ENCODE measurements around the gene VWA5B2.

The VWA5B2 gene

DNA sequence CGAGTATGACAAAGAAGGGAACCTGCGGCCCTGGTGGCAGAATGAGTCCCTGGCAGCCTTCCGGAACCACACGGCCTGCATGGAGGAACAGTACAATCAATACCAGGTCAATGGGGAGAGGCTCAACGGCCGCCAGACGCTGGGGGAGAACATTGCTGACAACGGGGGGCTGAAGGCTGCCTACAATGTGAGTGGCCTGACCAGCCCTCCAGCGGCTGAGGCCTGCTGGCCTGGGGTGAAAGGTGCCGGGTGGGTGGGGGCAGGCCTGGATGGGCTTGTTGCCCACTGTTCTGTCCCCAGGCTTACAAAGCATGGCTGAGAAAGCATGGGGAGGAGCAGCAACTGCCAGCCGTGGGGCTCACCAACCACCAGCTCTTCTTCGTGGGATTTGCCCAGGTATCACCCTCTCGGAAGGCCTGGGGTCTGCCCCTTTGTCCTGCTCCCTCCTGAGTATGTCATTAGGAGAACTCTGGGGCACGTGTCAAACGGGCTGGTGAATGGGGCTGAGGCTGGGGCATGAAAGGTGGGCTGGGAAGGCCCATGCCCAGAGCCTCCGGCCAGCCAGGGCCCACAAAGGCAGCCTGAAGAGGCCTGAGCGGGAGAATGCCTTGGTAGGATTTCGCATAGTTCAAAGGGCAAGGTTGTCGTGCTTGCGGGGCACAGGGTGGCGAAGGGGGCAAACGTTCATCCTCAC, 61.8 kb downstream of the VWA5B2 start:
- TF ChIP-seq EZH2phosphoT487 (IDR thresholded peaks at IDR 0.05; ENCODE audit: low read depth) = no peak
- TF ChIP-seq, protein P1, sequence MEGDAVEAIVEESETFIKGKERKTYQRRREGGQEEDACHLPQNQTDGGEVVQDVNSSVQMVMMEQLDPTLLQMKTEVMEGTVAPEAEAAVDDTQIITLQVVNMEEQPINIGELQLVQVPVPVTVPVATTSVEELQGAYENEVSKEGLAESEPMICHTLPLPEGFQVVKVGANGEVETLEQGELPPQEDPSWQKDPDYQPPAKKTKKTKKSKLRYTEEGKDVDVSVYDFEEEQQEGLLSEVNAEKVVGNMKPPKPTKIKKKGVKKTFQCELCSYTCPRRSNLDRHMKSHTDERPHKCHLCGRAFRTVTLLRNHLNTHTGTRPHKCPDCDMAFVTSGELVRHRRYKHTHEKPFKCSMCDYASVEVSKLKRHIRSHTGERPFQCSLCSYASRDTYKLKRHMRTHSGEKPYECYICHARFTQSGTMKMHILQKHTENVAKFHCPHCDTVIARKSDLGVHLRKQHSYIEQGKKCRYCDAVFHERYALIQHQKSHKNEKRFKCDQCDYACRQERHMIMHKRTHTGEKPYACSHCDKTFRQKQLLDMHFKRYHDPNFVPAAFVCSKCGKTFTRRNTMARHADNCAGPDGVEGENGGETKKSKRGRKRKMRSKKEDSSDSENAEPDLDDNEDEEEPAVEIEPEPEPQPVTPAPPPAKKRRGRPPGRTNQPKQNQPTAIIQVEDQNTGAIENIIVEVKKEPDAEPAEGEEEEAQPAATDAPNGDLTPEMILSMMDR (IDR thresholded peaks at IDR 0.05; ENCODE audit: low read depth, low read length) = no peak
- Histone ChIP-seq H2AFZ (ENCODE audit: low read depth, low read length) (no peak overlapping the region), H4K20me1 (ENCODE audit: insufficient read depth, low read length) (no peaks in the 10 kb centered on the region), H3K79me2 (ENCODE audit: low read length) (no peaks in the 10 kb centered on the region), H3K4me2 (ENCODE audit: low read length) (no peak overlapping the region), H3K9me3 (ENCODE audit: insufficient read depth, low read length) (no peaks in the 10 kb centered on the region), H3K36me3 (replicated peaks; ENCODE audit: low read depth, low read length) (no peaks in the 10 kb centered on the region), H3K4me3 (ENCODE audit: low read length) (no peak overlapping the region), H3K27me3 (ENCODE audit: low read depth, low read length) (peaks cover 4% of the 10 kb centered on the region), H3K4me1 (ENCODE audit: low read length) (no peaks in the 10 kb centered on the region), H3K27ac (ENCODE audit: low read length) (no peak overlapping the region), H3K9ac (ENCODE audit: low read length) (no peak overlapping the region)
